ENCODE data around the gene FAM151A. TPM values are rescaled to one million over a fixed set of nuclear protein-coding genes. Genes with fewer than 3 reads are reported as not detected.

FAM151A gene
- total and polyA plus RNA-seq, 3 donors from 2014 or later, result 0.56 to 2.2 (median 0.94) TPM

DNA sequence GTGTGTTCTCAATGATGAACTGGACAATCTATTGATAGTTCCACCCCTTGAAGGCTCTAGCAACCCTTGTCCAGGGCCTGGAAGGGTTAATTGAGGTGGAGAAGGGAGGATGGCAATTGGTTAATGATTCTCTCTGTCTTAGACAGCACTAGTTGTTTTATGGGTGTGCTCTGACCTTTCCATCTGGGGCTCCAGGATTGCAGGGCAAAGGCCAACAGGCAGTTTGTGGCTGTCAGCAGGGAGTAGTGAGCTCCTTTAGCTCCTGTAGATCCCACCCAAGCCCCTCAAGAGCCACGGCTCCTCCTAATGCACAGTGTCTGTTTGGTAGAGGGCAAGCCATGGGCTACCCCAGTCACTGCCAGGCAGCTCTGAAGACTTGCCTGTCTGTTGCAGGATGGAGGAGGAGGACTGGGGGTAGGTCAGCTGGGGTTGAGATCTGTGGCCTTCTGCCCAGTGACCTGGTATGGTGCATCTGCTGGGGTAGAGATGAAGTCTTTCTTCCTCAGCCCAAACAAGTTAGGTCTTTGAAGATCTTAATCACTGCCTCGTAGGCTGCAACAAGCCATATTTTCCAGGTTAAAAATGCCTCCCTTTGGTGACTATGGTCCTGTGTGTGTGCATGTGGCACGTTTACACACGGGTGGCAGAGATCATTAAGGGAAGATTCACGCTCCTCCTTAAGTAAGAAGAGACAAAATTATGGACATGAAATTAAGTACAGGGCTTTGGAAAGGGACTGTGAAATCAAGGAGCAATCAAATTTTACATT, 26.0 kb upstream of the FAM151A start:
- Histone ChIP-seq H3K27ac (no peak overlapping the region), H3K4me3 (no peak overlapping the region), H3K9me3 (no peaks in the 10 kb centered on the region), H3K36me3 (ENCODE audit: low read depth, missing control alignments) (no peaks in the 10 kb centered on the region), H3K27me3 (no peaks in the 10 kb centered on the region), H3K4me1 (no peaks in the 10 kb centered on the region)
- WGBS, 2 donors, result 70 to 85% methylated on average over 4 to 5 of the region's 5 CpGs
- DNase-seq, result no peak
- intact Hi-C loops (cut with DNase I; ENCODE audit: low total_unique reads), result no loop called here
- no peak for TF ChIP-seq POLR2A (IDR thresholded peaks at IDR 0.05)
- TF ChIP-seq, protein P1, sequence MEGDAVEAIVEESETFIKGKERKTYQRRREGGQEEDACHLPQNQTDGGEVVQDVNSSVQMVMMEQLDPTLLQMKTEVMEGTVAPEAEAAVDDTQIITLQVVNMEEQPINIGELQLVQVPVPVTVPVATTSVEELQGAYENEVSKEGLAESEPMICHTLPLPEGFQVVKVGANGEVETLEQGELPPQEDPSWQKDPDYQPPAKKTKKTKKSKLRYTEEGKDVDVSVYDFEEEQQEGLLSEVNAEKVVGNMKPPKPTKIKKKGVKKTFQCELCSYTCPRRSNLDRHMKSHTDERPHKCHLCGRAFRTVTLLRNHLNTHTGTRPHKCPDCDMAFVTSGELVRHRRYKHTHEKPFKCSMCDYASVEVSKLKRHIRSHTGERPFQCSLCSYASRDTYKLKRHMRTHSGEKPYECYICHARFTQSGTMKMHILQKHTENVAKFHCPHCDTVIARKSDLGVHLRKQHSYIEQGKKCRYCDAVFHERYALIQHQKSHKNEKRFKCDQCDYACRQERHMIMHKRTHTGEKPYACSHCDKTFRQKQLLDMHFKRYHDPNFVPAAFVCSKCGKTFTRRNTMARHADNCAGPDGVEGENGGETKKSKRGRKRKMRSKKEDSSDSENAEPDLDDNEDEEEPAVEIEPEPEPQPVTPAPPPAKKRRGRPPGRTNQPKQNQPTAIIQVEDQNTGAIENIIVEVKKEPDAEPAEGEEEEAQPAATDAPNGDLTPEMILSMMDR (IDR thresholded peaks at IDR 0.05), result no peak

DNA sequence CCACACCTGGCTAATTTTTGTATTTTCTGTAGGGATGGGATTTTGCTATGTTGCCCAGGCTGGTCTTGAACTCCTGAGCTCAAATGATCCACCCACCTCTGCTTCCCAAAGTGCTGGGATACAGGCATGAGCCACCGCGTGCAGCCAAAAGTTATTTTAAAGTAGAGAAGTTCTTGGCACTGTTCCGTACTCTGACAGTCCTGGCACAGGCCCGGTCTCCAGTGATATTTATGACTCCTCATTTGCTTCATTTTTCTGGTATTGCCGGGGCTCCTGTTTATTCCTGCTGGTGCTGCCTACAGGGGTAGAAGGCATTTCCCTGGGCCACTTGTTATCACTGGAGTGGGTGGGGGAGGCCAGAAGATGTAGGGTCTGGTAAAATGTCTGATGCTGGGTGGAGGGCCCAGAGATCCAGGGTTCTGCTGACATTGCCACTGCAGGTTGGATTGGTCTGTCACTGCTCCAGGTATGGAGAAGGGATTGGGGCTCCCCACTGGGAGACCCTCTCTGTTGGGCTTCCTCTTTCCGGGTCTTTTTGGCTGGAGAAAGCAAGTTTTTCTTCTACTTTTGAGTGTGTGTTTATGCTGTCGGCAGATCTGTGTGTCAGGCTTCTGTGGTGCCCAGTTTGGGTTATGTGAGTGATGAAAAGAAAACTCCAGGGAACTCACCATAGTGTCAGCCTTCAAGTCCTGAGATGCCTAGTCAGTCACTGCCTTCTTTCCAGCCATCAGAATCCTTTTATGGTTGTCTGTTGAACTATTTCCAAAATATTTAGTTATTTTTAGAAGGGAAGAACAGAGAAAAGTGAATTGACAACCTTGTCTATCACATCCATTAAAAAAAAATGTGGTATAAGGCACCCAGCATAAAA, 22.7 kb upstream of the FAM151A start:
- 70 to 71% methylated on average over 7 of the region's 7 CpGs for WGBS, 2 donors
- Histone ChIP-seq H3K4me1 (no peaks in the 10 kb centered on the region), H3K36me3 (ENCODE audit: low read depth, missing control alignments) (no peaks in the 10 kb centered on the region), H3K27me3 (no peaks in the 10 kb centered on the region), H3K27ac (no peak overlapping the region), H3K9me3 (no peaks in the 10 kb centered on the region), H3K4me3 (no peak overlapping the region)
- intact Hi-C loops (cut with DNase I; ENCODE audit: low total_unique reads), result no loop called here
- DNase-seq, result no peak
- TF ChIP-seq POLR2A (IDR thresholded peaks at IDR 0.05), result no peak
- TF ChIP-seq, protein P1 (IDR thresholded peaks at IDR 0.05), result no peak

DNA sequence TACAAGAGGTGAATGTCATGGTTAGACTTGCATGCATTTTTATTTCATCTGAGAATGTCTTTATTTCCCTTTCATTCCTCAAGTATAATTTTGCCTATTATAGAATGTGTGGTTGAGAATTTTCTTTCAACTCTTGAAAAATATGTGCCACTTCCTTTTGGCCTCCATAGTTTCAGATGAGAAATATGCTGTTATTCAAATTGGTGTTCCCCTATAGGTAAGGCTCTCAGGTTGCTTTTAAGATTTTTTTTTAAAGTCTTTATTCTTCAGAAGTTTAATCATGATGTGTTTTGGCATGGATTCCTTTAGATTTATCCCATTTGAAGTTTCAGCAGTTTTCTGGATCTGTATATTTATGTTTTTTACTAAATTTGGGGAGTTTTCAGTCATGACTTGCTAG, 20.4 kb upstream of the FAM151A start:
- Histone ChIP-seq H3K9me3 (no peaks in the 10 kb centered on the region), H3K27me3 (no peaks in the 10 kb centered on the region), H3K4me1 (no peaks in the 10 kb centered on the region), H3K4me3 (no peak overlapping the region), H3K36me3 (ENCODE audit: low read depth, missing control alignments) (no peaks in the 10 kb centered on the region), H3K27ac (no peak overlapping the region)
- TF ChIP-seq, protein P1 (IDR thresholded peaks at IDR 0.05), result no peak
- no peak for TF ChIP-seq POLR2A (IDR thresholded peaks at IDR 0.05)
- intact Hi-C loops (cut with DNase I; ENCODE audit: low total_unique reads), result no loop called here
- no peak for DNase-seq

DNA sequence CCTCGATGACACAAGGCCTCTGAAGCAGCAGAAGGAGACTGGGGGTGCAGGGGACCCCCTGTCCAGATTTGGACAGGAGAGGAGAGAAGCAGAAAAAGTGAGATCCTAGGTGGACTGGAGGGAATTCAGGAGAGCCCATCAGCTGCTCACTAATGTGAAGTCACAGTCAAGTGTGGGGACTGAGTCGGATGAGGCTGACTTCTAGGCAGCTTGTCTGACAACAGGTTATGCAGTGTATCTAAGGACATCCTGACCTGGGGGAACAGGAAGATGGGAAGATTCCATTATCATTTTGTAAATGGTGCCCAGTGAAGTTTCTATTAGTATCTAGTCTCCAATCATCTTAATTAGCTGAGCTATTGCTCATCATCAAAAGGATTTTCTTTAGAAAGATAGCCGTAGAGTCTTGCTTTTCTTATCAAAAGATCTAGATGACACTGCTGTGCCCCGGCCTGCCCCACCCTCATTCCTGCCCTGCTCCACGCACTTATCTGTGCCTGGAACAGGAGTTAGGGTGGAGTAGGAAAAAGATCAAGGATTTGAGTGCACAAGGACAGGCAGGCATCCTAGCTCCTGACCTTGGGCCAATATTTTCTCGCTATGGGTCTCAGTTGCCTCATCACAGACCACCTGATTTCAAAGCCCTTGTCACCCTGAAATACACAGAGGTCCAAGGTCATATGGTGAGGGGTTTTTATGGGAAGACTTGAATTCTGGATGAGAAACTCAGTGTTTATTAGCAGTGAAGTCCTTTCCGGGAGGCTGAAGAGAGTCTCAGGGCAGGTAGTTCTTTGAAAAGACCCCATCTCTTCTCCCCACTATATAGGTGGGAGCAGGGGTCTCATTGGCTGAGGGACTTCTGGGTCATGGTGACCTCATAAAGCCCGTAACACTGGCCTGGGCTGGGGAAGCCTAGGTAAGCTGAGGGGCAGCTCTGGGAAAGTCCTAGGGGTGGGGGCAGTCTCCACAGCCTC, 17.8 kb upstream of the FAM151A start, which contains the start of gene MROH7:
MROH7 (plus strand) TSS at position 924 of the 974 bp plus-strand sequence. CDS start 11,141 bp downstream, outside the sequence.
- no peak for TF ChIP-seq POLR2A (IDR thresholded peaks at IDR 0.05)
- TF ChIP-seq, protein P1 (IDR thresholded peaks at IDR 0.05), result no peak
- H3K36me3 ChIP-seq (ENCODE audit: low read depth, missing control alignments), result no peaks in the 10 kb centered on the region
- WGBS, 2 donors, result 70 to 72% methylated on average over 7 to 8 of the region's 8 CpGs
- no peaks in the 10 kb centered on the region for H3K27me3 ChIP-seq
- H3K9me3 ChIP-seq, result no peaks in the 10 kb centered on the region
- no peak within 1 kb of the TSS for H3K4me3 ChIP-seq
- no peaks in the 10 kb centered on the region for H3K4me1 ChIP-seq
- no peak for DNase-seq
- no peak within 1 kb of the TSS for H3K27ac ChIP-seq
- intact Hi-C loops (cut with DNase I; ENCODE audit: low total_unique reads), result no loop called here

Data from testis (tissue), 3 donors.